MM.1S (cell line): ENCODE data around the gene EXOC1.

ENCODE experiments used
- DNase-seq: peaks from one replicate; pipeline ENCODE4 v3.0.0-alpha.2; 2015
- H2AFZ ChIP-seq: fragments of 300-600 bp; sonication (generic); 2 replicates; pipeline ENCODE4 v1.6.0; 2016; ENCODE audit warnings: antibody characterized with exemption, low read length
- H3F3A ChIP-seq: fragments of 300-600 bp; sonication (generic); 2 replicates; pipeline ENCODE4 v1.6.1; 2016; ENCODE audit warnings: mild to moderate bottlenecking, antibody characterized with exemption, low read length, moderate library complexity, mixed read lengths; ENCODE audit not compliant: insufficient read depth
- H3K27ac ChIP-seq: fragments of 300-600 bp; sonication (generic); 2 replicates; pipeline ENCODE4 v1.5.1; 2016; ENCODE audit warnings: mild to moderate bottlenecking, low read length
- H3K27me3 ChIP-seq: fragments of 300-600 bp; sonication (generic); replicated peaks from 2 replicates; pipeline ENCODE4 v1.6.0; 2016; ENCODE audit warnings: low read length; ENCODE audit not compliant: insufficient read depth
- H3K36me3 ChIP-seq: fragments of 300-600 bp; sonication (generic); replicated peaks from 2 replicates; pipeline ENCODE4 v1.6.1; 2016; ENCODE audit warnings: mild to moderate bottlenecking, low read length, mixed read lengths; ENCODE audit not compliant: insufficient read depth
- H3K4me1 ChIP-seq: fragments of 300-600 bp; sonication (generic); 2 replicates; pipeline ENCODE4 v1.6.1; 2016; ENCODE audit warnings: low read length, mixed read lengths
- H3K4me2 ChIP-seq: fragments of 300-600 bp; sonication (generic); 2 replicates; pipeline ENCODE4 v1.6.0; 2016; ENCODE audit warnings: low read depth, low read length
- H3K4me3 ChIP-seq: fragments of 300-600 bp; sonication (generic); 2 replicates; pipeline ENCODE4 v1.5.1; 2016; ENCODE audit warnings: low read length, mixed read lengths
- H3K79me2 ChIP-seq: fragments of 300-600 bp; sonication (generic); 2 replicates; pipeline ENCODE4 v1.6.1; 2016; ENCODE audit warnings: mixed run types, low read length, mixed read lengths
- H3K9ac ChIP-seq: fragments of 300-600 bp; sonication (generic); 2 replicates; pipeline ENCODE4 v1.6.1; 2016; ENCODE audit warnings: low read length, mixed read lengths
- H3K9me2 ChIP-seq: fragments of 300-600 bp; sonication (generic); replicated peaks from 2 replicates; pipeline ENCODE4 v1.6.1; 2016; ENCODE audit warnings: mild to moderate bottlenecking, low read length, mixed read lengths; ENCODE audit not compliant: insufficient read depth
- H3K9me3 ChIP-seq: fragments of 300-600 bp; sonication (generic); replicated peaks from 2 replicates; pipeline ENCODE4 v1.6.1; 2016; ENCODE audit warnings: mild to moderate bottlenecking, low read length, mixed read lengths; ENCODE audit not compliant: insufficient read depth
- H4K20me1 ChIP-seq: fragments of 300-600 bp; sonication (generic); 2 replicates; pipeline ENCODE4 v1.6.1; 2016; ENCODE audit warnings: mild to moderate bottlenecking, low read length, moderate library complexity, mixed read lengths; ENCODE audit not compliant: insufficient read depth
- EZH2 ChIP-seq: fragments of 300-600 bp; sonication (generic); optimal IDR thresholded peaks from 2 replicates; pipeline ENCODE3; 2017; ENCODE audit warnings: low read depth, mild to moderate bottlenecking, antibody characterized with exemption, low read length, mixed read lengths
- EZH2phosphoT487 ChIP-seq: fragments of 300-600 bp; sonication (generic); IDR thresholded peaks from 2 replicates; pipeline ENCODE4 v1.6.1; 2018; ENCODE audit warnings: antibody characterized with exemption, low read length
- TF ChIP-seq, protein P1 (sequence below): fragments of 300-600 bp; sonication (generic); IDR thresholded peaks from 2 replicates; pipeline ENCODE4 v1.5.1; 2016; ENCODE audit warnings: antibody characterized with exemption, low read length, mixed read lengths

Gene EXOC1

DNA sequence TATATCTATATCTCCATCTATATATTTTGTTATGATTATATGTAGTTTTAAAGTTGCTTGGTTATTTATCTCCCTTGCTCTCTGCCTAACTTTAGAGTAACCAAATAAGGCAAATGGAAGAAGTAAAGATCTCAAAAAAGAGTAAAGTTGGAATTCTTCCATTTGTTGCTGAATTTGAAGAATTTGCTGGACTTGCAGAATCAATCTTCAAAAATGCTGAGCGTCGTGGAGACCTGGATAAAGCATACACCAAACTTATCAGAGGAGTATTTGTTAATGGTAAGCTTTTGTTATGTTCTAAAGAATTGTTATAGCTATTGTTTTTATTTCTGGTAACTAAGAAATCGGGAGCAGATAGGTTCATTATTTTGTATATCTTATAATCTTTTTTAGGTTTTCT, 43.2 kb downstream of the EXOC1 start:
- H3K36me3 ChIP-seq: no peaks in the 10 kb centered on the region; the same call in 1 of the 2 replicates
- H2AFZ ChIP-seq: no peak overlapping the region
- no peaks in the 10 kb centered on the region for H3K9me2 ChIP-seq
- no peak overlapping the region for H3K9ac ChIP-seq
- DNase-seq: no peak
- H3K4me2 ChIP-seq: no peak overlapping the region
- no peak overlapping the region for H3K4me3 ChIP-seq
- H3K4me1 ChIP-seq: no peaks in the 10 kb centered on the region
- no peaks in the 10 kb centered on the region; the same call in 1 of the 2 replicates for H3K9me3 ChIP-seq
- no peak overlapping the region for H3K27ac ChIP-seq
- no peaks in the 10 kb centered on the region for H3K27me3 ChIP-seq
- no peaks in the 10 kb centered on the region for H3F3A ChIP-seq
- H3K79me2 ChIP-seq: no peaks in the 10 kb centered on the region
- TF ChIP-seq, protein P1, sequence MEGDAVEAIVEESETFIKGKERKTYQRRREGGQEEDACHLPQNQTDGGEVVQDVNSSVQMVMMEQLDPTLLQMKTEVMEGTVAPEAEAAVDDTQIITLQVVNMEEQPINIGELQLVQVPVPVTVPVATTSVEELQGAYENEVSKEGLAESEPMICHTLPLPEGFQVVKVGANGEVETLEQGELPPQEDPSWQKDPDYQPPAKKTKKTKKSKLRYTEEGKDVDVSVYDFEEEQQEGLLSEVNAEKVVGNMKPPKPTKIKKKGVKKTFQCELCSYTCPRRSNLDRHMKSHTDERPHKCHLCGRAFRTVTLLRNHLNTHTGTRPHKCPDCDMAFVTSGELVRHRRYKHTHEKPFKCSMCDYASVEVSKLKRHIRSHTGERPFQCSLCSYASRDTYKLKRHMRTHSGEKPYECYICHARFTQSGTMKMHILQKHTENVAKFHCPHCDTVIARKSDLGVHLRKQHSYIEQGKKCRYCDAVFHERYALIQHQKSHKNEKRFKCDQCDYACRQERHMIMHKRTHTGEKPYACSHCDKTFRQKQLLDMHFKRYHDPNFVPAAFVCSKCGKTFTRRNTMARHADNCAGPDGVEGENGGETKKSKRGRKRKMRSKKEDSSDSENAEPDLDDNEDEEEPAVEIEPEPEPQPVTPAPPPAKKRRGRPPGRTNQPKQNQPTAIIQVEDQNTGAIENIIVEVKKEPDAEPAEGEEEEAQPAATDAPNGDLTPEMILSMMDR: no peak
- no peak for TF ChIP-seq EZH2phosphoT487
- TF ChIP-seq EZH2: no peak
- no peaks in the 10 kb centered on the region for H4K20me1 ChIP-seq

DNA sequence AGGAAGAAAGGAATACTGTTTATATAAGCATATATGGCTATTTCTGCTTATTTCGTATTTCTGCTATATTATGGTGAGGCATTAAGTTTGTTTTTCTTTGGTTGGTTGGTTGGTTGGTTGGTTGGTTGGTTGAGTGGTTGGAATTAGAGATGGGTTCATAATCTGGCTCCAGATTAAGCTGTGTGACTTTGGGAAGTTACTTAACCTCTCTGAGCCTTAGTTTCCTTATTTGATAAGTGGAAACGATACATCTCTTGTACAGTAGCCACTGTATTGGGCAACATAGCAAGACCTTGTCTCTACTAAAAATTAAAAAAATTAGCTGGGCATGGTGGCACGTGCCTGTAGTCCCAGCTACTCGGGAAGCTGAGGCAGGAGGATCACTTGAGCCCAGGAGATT, 49.2 kb downstream of the EXOC1 start:
- no peak for TF ChIP-seq EZH2phosphoT487
- no peak for DNase-seq
- H3K9me2 ChIP-seq: no peaks in the 10 kb centered on the region
- H3K27ac ChIP-seq: no peak overlapping the region
- no peaks in the 10 kb centered on the region for H4K20me1 ChIP-seq
- H3K79me2 ChIP-seq: no peaks in the 10 kb centered on the region
- no peak overlapping the region for H3K4me3 ChIP-seq
- no peaks in the 10 kb centered on the region; the same call in 1 of the 2 replicates for H3K36me3 ChIP-seq
- H3K9me3 ChIP-seq: no peaks in the 10 kb centered on the region
- H2AFZ ChIP-seq: no peak overlapping the region
- H3K27me3 ChIP-seq: no peaks in the 10 kb centered on the region
- H3K9ac ChIP-seq: no peak overlapping the region
- no peak overlapping the region for H3K4me2 ChIP-seq
- no peaks in the 10 kb centered on the region for H3F3A ChIP-seq
- no peaks in the 10 kb centered on the region for H3K4me1 ChIP-seq

DNA sequence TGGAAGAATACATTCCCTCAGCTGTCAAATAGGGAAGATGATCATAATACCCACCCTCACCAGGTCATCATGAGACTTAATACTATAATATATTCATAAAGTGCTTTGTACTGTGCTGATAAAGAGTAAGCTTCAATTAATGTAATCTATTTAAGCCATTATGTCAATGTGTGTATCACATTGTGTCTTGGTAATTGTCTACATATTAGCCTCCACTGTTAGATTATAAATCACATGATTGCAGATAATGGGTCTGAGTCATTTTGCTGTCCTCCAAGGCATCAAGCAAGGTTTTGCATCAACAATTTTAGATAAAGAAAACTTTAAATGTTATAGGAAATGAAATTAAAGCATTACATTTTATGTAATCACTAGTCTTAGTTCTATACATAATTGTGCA, 50.1 kb downstream of the EXOC1 start:
- Histone ChIP-seq H3K4me2 (no peak overlapping the region), H3K27me3 (no peaks in the 10 kb centered on the region), H3K36me3 (no peaks in the 10 kb centered on the region; the same call in 1 of the 2 replicates), H3K9ac (no peak overlapping the region), H3K79me2 (no peaks in the 10 kb centered on the region), H3K27ac (no peak overlapping the region), H3K4me3 (no peak overlapping the region), H4K20me1 (no peaks in the 10 kb centered on the region), H3K9me2 (no peaks in the 10 kb centered on the region), H3F3A (no peaks in the 10 kb centered on the region), H3K9me3 (no peaks in the 10 kb centered on the region), H3K4me1 (no peaks in the 10 kb centered on the region), H2AFZ (no peak overlapping the region)
- TF ChIP-seq, protein P1: no peak
- TF ChIP-seq EZH2 (no peak), EZH2phosphoT487 (no peak)
- DNase-seq: no peak

DNA sequence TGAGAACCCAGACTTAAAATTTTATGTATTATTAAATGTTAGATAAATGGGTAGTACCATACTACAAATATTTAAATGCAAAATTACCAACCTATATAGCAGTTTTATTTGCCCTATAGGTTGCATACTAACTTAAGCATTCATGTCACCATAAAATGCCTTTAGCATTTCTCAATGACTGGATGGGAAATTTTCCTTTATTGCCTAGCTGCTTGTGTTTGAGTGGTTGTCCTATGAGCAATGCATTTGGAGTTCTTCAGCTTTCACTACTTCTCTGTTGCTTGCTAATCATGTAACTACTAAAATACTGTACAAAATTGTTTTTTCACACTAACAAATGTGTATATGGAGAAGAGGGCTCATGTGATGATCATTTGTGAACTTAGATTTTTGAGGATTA, 51.1 kb downstream of the EXOC1 start:
- Histone ChIP-seq H3K27ac (no peak overlapping the region), H3K9ac (no peak overlapping the region), H3K79me2 (no peaks in the 10 kb centered on the region), H3K4me3 (no peak overlapping the region), H2AFZ (no peak overlapping the region), H3K4me2 (no peak overlapping the region), H3K9me2 (no peaks in the 10 kb centered on the region), H3K9me3 (no peaks in the 10 kb centered on the region), H3K4me1 (no peaks in the 10 kb centered on the region), H3K27me3 (no peaks in the 10 kb centered on the region), H3K36me3 (no peaks in the 10 kb centered on the region; the same call in 1 of the 2 replicates), H4K20me1 (no peaks in the 10 kb centered on the region), H3F3A (no peaks in the 10 kb centered on the region)
- TF ChIP-seq EZH2 (no peak), EZH2phosphoT487 (no peak)
- TF ChIP-seq, protein P1: no peak
- no peak for DNase-seq
